ENCODE results near the gene CPTP.

The CPTP gene

GRCh38 chr1:1374929-1375662 is 50.5 kb downstream of the CPTP start, which contains the start of gene AURKAIP1:
TSS of gene AURKAIP1 (minus strand) at chr1:1375207. CDS start at chr1:1374756, 451 bp downstream.
- TF ChIP-seq REST (IDR thresholded peaks at IDR 0.05; ENCODE audit: low read depth) = no peak; the same call in 1 of the 2 replicates
- TF ChIP-seq EP300 (IDR thresholded peaks at IDR 0.05; ENCODE audit: borderline replicate concordance) = peak; percentile 49; the same call in 1 of the 2 replicates
- peak; percentile 50 for TF ChIP-seq NFIC (IDR thresholded peaks at IDR 0.05)
- peak; percentile 87 for TF ChIP-seq TAF1 (IDR thresholded peaks at IDR 0.05; ENCODE audit: low read depth)
- peak; percentile 84 for TF ChIP-seq TCF12 (IDR thresholded peaks at IDR 0.05; ENCODE audit: low read depth)
- peak; percentile 50 for TF ChIP-seq TEAD4 (IDR thresholded peaks at IDR 0.05)
- peak; percentile 1; the same call in 1 of the 2 replicates for TF ChIP-seq RAD21 (IDR thresholded peaks at IDR 0.05; ENCODE audit: low read depth)
- TF ChIP-seq YY1 (IDR thresholded peaks at IDR 0.05; ENCODE audit: low read depth) = peak; percentile 72
- peak; percentile 83 for TF ChIP-seq CREB1 (IDR thresholded peaks at IDR 0.05; ENCODE audit: low read depth)
- TF ChIP-seq EGR1 (IDR thresholded peaks at IDR 0.05) = peak; percentile 87
- peak; percentile 94 for TF ChIP-seq MAX (IDR thresholded peaks at IDR 0.05)
- TF ChIP-seq CEBPB (IDR thresholded peaks at IDR 0.05) = peak; percentile 30; the same call in 1 of the 2 replicates
- peak; percentile 67 for TF ChIP-seq USF1 (IDR thresholded peaks at IDR 0.05)
- TF ChIP-seq FOXM1 (IDR thresholded peaks at IDR 0.05; ENCODE audit: borderline replicate concordance, low read depth) = no peak
- peak; percentile 29; the same call in 1 of the 2 replicates for TF ChIP-seq ZBTB7A (IDR thresholded peaks at IDR 0.05; ENCODE audit: low read depth)

GRCh38 chr1:1376551-1377226 is 52.1 kb downstream of the CPTP start:
- TF ChIP-seq ZBTB7A (IDR thresholded peaks at IDR 0.05; ENCODE audit: low read depth) (no peak), EGR1 (IDR thresholded peaks at IDR 0.05) (no peak), TAF1 (IDR thresholded peaks at IDR 0.05; ENCODE audit: low read depth) (no peak), FOXM1 (IDR thresholded peaks at IDR 0.05; ENCODE audit: borderline replicate concordance, low read depth) (no peak), MAX (IDR thresholded peaks at IDR 0.05) (no peak), REST (IDR thresholded peaks at IDR 0.05; ENCODE audit: low read depth) (no peak), TCF12 (IDR thresholded peaks at IDR 0.05; ENCODE audit: low read depth) (no peak), CEBPB (IDR thresholded peaks at IDR 0.05) (no peak), TEAD4 (IDR thresholded peaks at IDR 0.05) (no peak), CREB1 (IDR thresholded peaks at IDR 0.05; ENCODE audit: low read depth) (no peak), YY1 (IDR thresholded peaks at IDR 0.05; ENCODE audit: low read depth) (no peak), NFIC (IDR thresholded peaks at IDR 0.05) (no peak), USF1 (IDR thresholded peaks at IDR 0.05) (no peak), RAD21 (IDR thresholded peaks at IDR 0.05; ENCODE audit: low read depth) (no peak), EP300 (IDR thresholded peaks at IDR 0.05; ENCODE audit: borderline replicate concordance) (no peak)

- no peak for TF ChIP-seq TAF1 (IDR thresholded peaks at IDR 0.05; ENCODE audit: low read depth)
Observed at GRCh38 chr1:1377540-1378205, 53.1 kb downstream of the CPTP start.

All from Ishikawa (cell line).